Erythroblast (primary cell): ENCODE data around the gene TJAP1.
"Not testable (repeated sequence)": the region's sequence is repeated elsewhere in the genome, so short reads cannot be mapped to it uniquely, and the experiment has no call there.

ENCODE experiments used
- DNase-seq, 2 experiments: peaks; one replicate each; lab custom pipeline; 2025; lab: John Stamatoyannopoulos, UW
- GATA1 ChIP-seq: IDR thresholded peaks from 2 replicates; pipeline ENCODE4 v1.6.1; 2011; ENCODE audit warnings: low read depth, mild to moderate bottlenecking, control low read depth, low read length, moderate library complexity
- POLR2A ChIP-seq: IDR thresholded peaks from 2 replicates; pipeline ENCODE4 v1.6.1; 2011; ENCODE audit warnings: mild to moderate bottlenecking, low read length

TJAP1 gene

DNA sequence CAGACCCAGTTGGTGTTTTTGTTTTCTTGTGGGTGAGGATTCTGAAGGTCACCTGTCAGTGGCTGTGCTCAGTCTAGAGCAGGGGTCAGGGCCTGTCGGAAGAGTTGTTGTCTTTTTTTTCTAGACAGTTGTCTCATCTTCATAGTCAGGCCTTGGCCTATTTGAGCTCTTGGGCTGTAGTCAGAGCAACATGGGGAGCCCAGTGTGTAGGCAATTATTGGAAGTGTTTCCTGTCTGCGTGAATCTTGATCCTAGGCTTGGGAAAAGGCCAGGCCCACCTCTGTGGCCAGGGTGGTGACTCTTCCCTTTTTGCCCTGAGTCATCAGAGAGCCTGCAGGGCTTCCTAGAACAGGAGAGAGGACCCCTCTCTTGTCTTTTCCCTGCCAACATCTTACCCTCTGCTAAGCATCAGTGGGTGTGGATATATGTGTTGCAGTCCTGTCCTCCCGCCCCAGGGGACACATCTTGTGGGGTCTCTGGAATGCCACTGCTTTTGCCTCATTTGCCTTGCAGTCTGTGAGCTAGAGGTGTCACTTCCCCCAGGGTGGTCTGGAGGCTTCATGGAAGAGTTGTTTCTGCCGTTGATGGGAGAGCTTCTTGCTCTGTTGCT is 11.4 kb downstream of the TJAP1 start:
- DNase-seq = no peak
- TF ChIP-seq POLR2A (no peak), GATA1 (no peak)

DNA sequence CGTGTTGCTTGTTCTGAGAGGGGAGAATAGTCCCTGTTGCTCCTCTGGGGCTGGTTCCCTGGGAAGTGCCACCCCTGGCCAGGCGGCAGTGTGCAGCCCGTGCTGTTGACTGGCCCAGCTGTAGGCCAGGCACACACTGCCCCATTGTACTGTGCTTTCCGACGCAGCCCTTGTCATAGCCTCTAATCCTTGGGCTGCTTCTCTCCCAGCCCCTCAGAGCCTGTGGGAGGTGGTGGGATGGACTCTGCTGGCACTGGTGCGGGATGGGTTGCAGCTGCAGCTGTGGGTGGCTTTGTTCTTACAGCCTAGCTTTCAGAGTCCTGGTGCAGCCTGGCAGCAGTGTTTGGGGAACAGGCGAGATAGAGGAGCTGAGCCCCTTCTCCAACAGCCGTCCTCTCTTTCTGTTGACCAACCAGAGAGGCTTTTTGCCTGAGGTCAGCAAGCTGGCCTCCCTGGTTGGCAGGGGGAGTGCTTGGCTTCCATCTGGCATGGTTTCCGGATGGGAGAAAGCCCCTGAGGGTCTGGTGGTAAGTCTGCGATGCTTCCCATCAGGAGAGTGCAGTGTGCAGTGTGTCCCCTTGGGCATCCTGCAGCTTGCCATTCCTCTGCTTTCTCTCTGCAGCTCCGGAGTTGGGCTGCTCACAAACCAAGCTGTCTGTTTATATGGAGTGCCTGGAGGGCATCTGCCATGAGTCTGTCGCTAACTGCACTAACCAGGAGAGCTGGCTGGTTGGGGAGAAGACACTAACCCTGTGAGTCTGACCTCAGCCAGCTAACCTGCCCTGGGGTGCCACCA is 12.1 kb downstream of the TJAP1 start:
- DNase-seq = no peak
- TF ChIP-seq GATA1 (no peak), POLR2A (no peak)

- TF ChIP-seq POLR2A (no peak), GATA1 (no peak)
Measured at GRCh38 chr6:43490523-43490939, 13.2 kb downstream of the TJAP1 start.

GRCh38 chr6:43491750-43492661 is 14.6 kb downstream of the TJAP1 start:
- TF ChIP-seq GATA1 = no peak
- no peak for TF ChIP-seq POLR2A
- no peak for DNase-seq

More at GRCh38 chr6:43490523-43490939, 13.2 kb downstream of the TJAP1 start:
- no peak for DNase-seq

GRCh38 chr6:43492673-43493072 is 15.3 kb downstream of the TJAP1 start:
- no peak for TF ChIP-seq POLR2A
- no peak for TF ChIP-seq GATA1
- DNase-seq = no peak

GRCh38 chr6:43493230-43493629 is 15.9 kb downstream of the TJAP1 start:
- TF ChIP-seq POLR2A (no peak), GATA1 (no peak)
- DNase-seq = no peak

- TF ChIP-seq GATA1 (no peak), POLR2A (no peak)
- DNase-seq = no peak
Measured at GRCh38 chr6:43493833-43494232, 16.5 kb downstream of the TJAP1 start.

DNA sequence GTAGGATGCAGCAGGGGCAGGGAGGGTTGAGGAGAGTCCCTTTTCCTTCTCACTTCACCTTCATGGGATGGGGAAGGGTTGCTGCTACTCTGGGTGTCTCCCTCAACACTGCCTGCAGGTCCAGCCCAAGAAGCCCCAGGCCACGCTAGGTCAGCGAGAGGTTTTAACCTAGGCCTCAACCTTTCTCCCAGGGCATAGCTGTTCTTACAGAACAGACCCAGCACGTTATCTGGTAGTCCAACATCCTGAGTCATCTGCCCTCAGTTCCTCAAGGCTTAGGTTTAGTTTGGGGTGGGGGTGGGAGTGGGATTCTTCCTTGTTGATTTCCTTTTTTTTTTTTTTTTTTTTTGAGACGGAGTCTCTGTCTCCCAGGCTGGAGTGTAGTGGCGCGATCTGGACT is 17.0 kb downstream of the TJAP1 start:
- TF ChIP-seq POLR2A = no peak
- DNase-seq = no peak

DNA sequence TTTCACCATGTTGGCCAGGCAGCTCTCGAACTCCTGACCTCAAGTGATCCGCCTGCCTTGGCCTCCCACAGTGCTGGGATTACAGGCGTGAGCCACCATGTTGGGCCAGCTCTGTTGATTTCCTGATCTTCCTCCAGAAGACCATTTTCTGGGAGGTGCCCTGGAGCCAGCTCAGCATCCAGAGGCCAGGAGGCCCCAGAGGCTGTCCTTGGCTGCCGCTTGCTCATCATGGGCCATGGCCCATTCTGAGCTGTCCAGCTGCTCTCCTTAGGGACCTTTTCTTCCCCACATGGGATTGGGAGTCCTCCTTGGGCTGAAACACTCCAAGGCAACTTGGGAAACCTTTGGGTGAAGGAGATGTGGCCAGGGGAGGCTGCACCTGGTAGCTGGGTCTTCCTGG is 17.4 kb downstream of the TJAP1 start:
- no peak for DNase-seq
- TF ChIP-seq POLR2A = no peak
- TF ChIP-seq GATA1 = no peak

DNA sequence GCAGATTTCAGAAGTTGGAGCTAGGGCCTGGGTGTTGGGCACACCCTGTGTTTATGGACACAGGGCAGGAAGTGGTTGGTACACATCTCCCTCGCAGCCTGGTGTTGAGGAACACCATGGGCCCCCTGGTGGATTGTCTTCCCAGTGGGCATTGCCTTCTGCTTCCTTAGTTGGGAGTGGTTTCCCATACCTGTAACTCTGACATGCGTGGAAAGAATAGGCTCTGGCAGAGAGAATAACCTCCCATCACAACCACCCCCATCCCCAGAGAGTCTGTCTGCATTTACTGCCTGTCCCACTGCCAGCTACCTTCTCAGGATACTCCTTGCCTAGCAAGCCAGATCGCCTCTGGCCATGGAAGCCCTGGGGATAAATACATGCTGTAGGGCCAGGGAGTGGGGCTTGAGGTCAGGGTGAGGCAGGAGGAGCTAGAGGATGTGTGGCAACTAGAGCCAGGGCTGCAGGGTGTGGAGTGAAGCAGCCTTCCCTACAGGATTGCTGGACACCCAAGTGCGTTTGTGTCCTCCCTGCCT is 18.1 kb downstream of the TJAP1 start:
- no peak for DNase-seq

DNA sequence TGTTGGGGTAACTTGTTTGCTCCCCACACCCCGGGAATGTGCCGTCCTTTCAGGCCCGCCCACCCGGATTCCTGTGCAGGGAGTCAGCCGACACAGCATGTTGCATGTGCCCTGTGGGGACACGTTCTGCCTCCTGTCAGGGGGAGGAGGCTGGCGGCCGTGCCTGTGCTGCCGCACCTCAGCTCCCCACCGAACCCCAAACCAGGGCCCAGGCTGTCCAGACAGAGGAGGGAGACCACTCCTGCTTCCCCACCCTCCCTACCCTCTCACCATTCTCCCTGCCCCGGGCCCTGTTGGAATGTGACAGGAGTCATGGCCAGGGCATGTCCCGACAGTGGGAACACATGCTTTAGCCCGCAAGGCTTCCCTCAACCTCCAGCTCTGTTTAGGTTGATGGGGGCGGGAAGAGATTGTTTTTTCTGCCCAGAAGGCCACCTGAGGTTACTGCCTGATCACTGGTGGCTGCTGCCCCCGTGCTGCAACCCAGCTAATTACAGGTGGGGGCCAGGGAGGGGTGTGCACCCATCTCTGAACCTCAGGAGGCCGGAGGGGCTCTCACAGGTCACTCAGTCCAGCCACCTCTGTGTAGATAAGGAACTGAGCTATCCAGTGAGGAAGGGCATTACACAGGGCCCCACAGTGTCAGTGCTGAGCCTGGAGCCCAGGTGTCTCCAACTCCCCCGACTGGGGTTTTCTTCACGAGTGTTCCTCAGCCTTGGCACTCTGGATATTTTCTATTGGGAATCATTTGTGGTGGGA is 19.2 kb downstream of the TJAP1 start:
- peak; percentile 30 to 48 for DNase-seq
- no peak for TF ChIP-seq POLR2A
- TF ChIP-seq GATA1 = no peak

More for the DNA sequence above, 18.1 kb downstream of the TJAP1 start:
- TF ChIP-seq GATA1 = no peak
- TF ChIP-seq POLR2A = no peak

DNA sequence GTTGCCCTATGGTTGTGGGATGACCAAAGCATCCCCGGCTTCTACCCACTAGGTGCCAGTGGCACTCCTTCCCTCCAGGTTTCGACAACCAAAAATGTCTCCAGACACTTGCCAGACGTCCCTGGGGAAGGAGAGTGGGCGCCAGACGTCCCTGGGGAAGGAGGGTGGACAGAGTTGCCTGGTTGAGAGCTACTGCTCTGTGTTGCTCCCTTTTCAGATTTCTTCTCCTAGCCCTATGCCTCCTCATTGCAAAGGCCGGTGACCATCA is 19.7 kb downstream of the TJAP1 start:
- DNase-seq = no peak
- TF ChIP-seq GATA1 = no peak
- TF ChIP-seq POLR2A = no peak

DNA sequence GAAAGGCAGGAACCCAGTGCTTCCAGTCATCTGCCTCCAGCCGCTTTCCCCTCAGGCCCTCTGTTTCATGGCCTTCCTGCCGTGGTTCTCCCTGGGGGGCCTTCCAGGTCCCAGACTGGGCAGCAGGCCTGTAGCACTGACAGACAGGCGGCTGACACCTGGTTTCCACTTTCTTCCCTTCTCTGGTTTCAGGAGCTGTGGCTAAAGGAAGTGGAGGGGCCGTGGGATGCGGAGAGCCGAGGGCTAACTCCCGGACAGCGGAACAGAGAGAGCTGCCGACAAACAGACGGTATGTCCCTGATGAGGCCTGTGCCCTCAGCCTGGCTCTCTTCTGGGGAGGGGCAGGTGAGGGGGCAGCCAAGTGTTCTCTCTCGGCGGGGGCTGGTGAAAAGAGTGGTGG is 20.3 kb downstream of the TJAP1 start:
- DNase-seq = no peak
- TF ChIP-seq POLR2A (no peak), GATA1 (no peak)

GRCh38 chr6:43498291-43498690 is 20.9 kb downstream of the TJAP1 start:
- DNase-seq = not testable (repeated sequence)
